NT2/D1 (cell line): ENCODE results near the gene CUEDC2.

Experiments used
- YY1 ChIP-seq: IDR thresholded peaks from 2 replicates; pipeline ENCODE4 v1.6.1; 2011; ENCODE audit not compliant: insufficient read length, insufficient read depth
- ZNF274 ChIP-seq: IDR thresholded peaks from 2 replicates; pipeline ENCODE4 v1.6.1; 2011; ENCODE audit warnings: mild to moderate bottlenecking, low read depth, low read length

DNA sequence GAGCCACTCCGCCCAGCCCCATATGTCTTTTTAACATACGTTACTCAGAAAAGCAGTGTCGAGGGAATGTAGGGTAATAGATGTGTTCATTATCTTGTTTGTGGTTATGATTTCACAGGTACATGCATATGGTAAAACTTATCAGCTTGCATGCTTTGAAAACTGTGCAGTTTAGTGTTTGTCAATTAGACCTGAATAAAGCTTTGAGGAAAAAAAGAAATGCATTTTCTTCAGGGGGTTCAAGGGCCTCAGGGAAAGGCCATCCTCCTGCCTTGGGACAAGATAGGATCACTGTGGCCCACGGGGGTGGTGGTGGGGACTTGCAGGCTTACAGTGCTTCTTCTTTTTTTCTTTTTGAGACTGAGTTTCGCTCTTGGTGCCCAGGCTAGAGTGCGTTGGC, 34.9 kb upstream of the CUEDC2 start:
- TF ChIP-seq ZNF274 (no peak), YY1 (no peak)
